Stimulated activated CD4-positive, alpha-beta T cell treated with anti-CD3 and anti-CD28 coated beads, Interleukin-12 subunit alpha, Interleukin-12 subunit beta, amount 100 ng/mL, for 24 hours (primary cell): ENCODE measurements around the gene PARVB.
"Not testable (repeated sequence)": the region's sequence is repeated elsewhere in the genome, so short reads cannot be mapped to it uniquely, and the experiment has no call there.

ENCODE experiments used
- DNase-seq, 2 experiments: peaks; one replicate each; pipeline ENCODE4 v3.0.0-alpha.2; 2020; ENCODE audit warnings: low read depth in 2 of 2

Gene PARVB

GRCh38 chr22:44108806-44109385 is 84.8 kb downstream of the PARVB start:
- DNase-seq, result no peak

- no peak for DNase-seq
Measured at GRCh38 chr22:44109416-44109815, 85.3 kb downstream of the PARVB start.

DNA sequence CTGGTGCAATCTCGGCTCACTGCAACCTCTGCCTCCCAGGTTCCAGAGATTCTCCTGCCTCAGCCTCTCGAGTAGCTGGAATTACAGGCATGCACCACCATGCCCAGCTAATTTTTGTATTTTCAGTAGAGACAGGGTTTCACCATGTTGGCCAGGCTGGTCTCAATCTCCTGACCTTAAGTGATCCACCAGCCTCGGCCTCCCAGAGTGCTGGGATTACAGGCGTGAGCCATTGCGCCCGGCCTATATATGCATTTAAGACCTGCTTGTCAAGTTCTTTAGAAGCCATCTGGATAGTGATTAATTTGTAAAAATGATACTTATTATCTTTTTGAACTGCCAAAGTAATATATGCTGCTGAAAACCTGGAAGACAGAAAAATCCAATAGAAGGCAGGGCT is 86.6 kb downstream of the PARVB start:
- DNase-seq, result not testable (repeated sequence)

- DNase-seq, result no peak
Measured at GRCh38 chr22:44111562-44112155, 87.6 kb downstream of the PARVB start.

GRCh38 chr22:44112191-44112590 is 88.1 kb downstream of the PARVB start:
- DNase-seq, result no peak

DNA sequence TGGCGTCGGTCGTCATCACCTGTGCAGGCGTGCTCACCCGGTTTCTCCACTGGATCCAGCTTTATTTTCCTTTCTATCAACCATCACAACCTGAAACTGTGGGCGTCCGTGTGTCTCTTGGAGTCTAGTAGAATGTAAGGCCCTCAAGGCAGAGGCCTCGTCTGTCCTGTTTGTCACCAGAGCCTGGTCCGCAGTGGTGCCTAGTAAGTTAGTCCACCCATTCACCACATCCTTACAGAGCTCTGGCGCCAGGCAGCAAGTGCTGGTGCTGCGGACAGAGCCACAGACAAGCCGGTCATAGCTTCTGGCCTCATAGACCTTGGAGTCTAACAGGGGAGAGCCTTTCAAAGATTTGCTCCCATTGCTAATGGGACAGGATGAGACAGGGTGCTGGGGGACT is 92.2 kb downstream of the PARVB start:
- DNase-seq, result no peak

- DNase-seq, result no peak
Measured at GRCh38 chr22:44116755-44117684, 92.9 kb downstream of the PARVB start.

DNA sequence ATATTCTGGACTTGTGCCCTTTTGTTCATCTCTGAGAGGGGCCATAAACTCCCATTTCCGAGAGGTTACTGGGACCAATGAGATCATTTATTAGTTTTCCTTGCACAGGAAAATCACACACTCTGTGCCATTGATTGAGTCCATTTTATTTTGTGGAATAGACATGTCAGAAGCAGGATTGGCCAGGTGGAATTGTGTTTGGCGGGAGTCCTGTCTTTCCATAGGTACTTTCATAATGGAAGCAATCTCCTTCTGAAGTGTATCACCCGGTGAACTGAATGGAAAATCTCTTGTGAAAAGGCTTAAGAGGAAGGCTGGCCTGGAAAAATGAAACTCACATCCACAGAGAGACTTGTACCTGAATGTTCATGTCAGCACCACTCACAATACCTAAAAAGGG is 93.6 kb downstream of the PARVB start:
- DNase-seq, result no peak

- no peak for DNase-seq
Measured at GRCh38 chr22:44118645-44119315, 94.7 kb downstream of the PARVB start.

GRCh38 chr22:44119669-44120313 is 95.7 kb downstream of the PARVB start:
- no peak for DNase-seq

DNA sequence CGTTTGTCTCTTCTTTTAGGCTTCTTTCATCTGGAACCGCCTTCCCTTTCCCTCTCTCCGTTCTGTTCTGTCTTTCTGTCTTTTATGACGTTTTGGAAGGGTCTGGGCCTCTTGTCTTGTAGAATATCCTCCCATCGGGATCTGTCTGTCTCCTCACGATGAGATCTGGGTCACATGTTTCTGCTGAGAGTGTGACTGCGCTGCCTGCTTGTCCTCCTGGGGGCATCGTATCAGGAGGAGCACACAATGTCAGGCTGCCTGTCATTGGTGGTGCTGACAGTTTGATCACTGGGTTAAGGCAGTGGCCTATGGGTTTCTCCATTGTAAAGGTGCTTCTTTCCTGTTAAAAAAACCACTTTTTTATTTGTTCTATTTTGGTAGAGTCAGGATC is 96.2 kb downstream of the PARVB start:
- no peak for DNase-seq

DNA sequence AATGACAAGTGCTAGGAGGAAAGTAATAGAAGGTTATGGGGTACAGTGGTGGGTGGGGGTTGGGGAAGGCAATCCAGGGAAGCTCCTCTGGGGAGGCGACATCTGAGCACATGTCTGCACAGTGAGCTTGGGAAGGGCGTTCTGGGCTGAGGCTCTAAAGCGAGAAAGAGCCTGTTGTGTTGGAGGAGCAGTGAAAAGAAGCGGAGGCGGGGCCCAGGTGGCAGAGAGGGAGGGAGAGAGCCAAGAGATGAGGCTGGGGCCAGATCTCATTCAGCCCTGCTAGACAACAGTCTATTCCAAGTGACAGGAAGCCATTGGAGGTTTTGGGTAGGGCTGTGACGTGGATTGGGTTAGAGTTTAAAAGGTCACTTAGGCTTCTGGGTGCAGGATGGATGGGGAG is 101.3 kb downstream of the PARVB start:
- no peak for DNase-seq

GRCh38 chr22:44126807-44127206 is 102.7 kb downstream of the PARVB start:
- no peak for DNase-seq

DNA sequence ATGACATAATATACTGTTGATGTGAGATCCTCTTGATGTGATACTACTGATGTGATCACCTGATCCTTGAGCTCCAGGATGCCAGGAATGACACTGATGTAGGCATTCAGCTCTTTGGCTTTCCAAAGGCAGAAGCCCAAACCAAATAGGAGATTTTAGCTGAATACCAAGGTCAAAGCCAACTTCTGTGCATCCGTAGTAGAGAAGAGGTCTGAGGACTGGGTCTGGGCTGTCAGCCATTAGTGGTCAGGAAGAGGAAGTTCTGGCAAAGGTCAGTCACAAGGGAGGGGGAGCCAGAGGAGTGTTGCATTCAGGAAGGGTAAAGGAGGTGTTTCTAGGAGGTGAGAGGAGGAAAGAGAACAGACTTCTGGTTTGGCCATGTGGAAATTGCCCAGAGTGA is 103.3 kb downstream of the PARVB start:
- no peak for DNase-seq

- DNase-seq, result no peak
Measured at GRCh38 chr22:44128958-44129618, 105.0 kb downstream of the PARVB start.

DNA sequence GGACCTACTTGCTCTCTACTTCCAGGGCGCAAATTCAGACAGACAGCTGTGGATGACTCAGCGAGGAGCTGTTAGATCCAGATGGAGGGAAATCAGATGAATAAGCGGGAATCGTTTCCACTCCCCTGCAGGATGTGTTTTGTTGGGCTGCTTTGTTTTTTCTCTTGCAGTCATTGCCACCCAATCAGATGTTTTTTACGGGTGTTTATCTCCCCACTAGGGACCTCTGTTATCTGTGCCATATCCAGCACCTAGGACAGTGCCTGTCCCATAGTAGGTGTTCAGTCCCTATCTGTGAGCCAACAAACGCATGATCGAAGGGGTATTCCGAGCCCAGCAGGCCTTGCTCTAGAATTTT is 105.5 kb downstream of the PARVB start:
- DNase-seq, result no peak

DNA sequence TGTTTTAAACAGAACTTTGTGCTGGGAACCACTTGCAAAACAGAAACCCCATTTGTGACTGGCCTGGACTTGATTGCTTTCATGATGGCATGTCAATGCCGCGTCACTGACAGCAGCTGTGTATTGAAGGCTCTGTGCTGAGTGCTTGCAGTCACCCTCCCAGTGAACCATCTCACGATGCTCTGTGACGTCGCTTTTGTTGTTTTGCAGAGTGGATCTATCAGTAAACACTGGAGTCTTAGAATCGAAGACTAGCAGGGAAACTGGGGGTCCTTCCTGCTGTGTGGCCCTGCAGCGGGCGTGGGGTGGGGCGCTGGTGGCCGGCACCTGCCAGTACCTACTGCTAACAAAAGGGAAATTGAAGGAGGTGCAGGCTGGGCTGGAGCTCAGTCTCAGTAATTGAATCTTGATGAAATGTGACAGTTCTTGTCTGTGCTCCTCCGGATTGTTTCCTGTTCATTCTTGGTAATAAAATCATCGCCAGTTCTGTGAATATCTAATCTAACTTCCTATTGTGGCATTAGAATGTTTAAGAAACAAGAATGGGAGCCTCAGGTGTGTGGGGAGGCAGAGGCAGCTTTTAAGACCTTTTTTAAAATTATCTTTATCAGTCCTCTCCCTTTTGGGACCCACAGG is 106.1 kb downstream of the PARVB start:
- DNase-seq, result no peak

GRCh38 chr22:44131412-44131811 is 107.3 kb downstream of the PARVB start:
- DNase-seq, result no peak

DNA sequence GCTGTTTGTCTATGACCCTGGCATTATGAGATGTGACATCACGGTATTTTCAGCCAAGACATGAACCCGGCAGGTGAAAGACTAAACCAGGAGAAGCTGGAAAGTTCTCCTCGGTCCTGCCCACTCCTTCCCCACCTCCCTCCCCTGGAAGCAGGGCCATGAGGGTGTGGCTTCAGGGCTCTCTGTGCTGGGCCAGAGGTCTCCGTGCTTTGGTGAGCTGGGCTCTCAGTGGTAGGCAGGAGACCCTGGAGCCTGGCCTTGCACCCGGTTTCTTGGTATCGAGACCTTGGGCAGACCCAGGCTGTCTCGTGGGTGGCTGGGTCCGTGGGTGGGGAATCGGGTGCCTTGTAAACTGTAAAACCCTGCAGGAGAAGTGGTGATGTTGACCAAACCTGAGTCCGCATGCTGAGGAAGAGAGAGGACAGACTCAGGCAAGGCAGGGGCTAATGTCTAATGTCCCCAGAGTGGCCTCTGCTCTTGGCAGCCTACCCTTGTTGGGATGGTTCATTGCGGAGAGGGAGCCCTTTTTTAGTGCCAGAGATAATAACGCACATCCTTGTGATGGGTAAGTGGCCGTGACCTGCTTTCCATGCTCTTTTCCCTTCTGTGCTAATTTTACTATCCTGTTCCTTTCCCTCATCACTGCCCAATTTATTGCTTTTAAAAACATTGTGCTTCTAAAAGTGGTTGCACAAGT is 108.0 kb downstream of the PARVB start:
- DNase-seq, result no peak

GRCh38 chr22:44132724-44133123 is 108.6 kb downstream of the PARVB start:
- DNase-seq, result no peak
